Bronchial epithelial cell (primary cell): ENCODE data around the gene DFFB. TPM values are rescaled to one million over a fixed set of nuclear protein-coding genes. Genes with fewer than 3 reads are reported as not detected.

Source experiments
- DNase-seq: peaks from one replicate; pipeline ENCODE4 v3.0.0-alpha.2; 2010; ENCODE audit warnings: low read depth
- FAIRE-seq: peaks from 2 replicates; lab custom pipeline; 2011; peaks lifted over from hg19 to GRCh38; lab: Jason Lieb, UNC
- H3K27me3 ChIP-seq: 2 replicates; pipeline ENCODE4 v1.5.1; 2011; ENCODE audit warnings: low read length; ENCODE audit not compliant: control insufficient read depth, insufficient read depth
- H3K36me3 ChIP-seq: 2 replicates; pipeline ENCODE4 v1.5.1; 2011; ENCODE audit warnings: low read length; ENCODE audit not compliant: control insufficient read depth, insufficient read depth
- H3K4me3 ChIP-seq: 2 replicates; pipeline ENCODE4 v1.5.1; 2011; ENCODE audit warnings: mild to moderate bottlenecking, low read depth, low read length, control low read depth
- CTCF ChIP-seq: IDR thresholded peaks from 2 replicates; pipeline ENCODE4 v1.5.1; 2011; ENCODE audit warnings: mild to moderate bottlenecking, moderate library complexity, low read length, control low read depth, inconsistent platforms; ENCODE audit not compliant: insufficient read depth, severe bottlenecking
- total RNA-seq: library from RNA; depleted of rRNA; stranded (reverse); fragments of >200 nt; gene quantifications from 2 replicates; pipeline ENCODE4 v1.2.1, GENCODE V29; 2014

Gene DFFB
- total RNA-seq, 1 donor from 2014 or later: 3.9 TPM

GRCh38 chr1:3906672-3907020 lies 49.4 kb downstream of the DFFB start:
- no peak for TF ChIP-seq CTCF

GRCh38 chr1:3907031-3907534 lies 49.8 kb downstream of the DFFB start:
- Histone ChIP-seq H3K36me3 (no peaks in the 10 kb centered on the region), H3K4me3 (no peak overlapping the region), H3K27me3 (no peaks in the 10 kb centered on the region)
- TF ChIP-seq CTCF: no peak
- FAIRE-seq (no peak), DNase-seq (no peak)

More at GRCh38 chr1:3906672-3907020, 49.4 kb downstream of the DFFB start:
- Histone ChIP-seq H3K27me3 (no peaks in the 10 kb centered on the region), H3K4me3 (no peak overlapping the region), H3K36me3 (no peaks in the 10 kb centered on the region)
- FAIRE-seq: no peak
- no peak for DNase-seq

GRCh38 chr1:3907621-3908165 lies 50.4 kb downstream of the DFFB start:
- DNase-seq (no peak), FAIRE-seq (no peak)
- H3K27me3 ChIP-seq: no peaks in the 10 kb centered on the region

GRCh38 chr1:3908886-3909517 lies 51.7 kb downstream of the DFFB start:
- H3K4me3 ChIP-seq: no peak overlapping the region
- H3K27me3 ChIP-seq: no peaks in the 10 kb centered on the region
- DNase-seq (no peak), FAIRE-seq (no peak)
- TF ChIP-seq CTCF: no peak
- H3K36me3 ChIP-seq: no peaks in the 10 kb centered on the region

More at GRCh38 chr1:3907621-3908165, 50.4 kb downstream of the DFFB start:
- Histone ChIP-seq H3K4me3 (no peak overlapping the region), H3K36me3 (no peaks in the 10 kb centered on the region)
- TF ChIP-seq CTCF: no peak

GRCh38 chr1:3909615-3910014 lies 52.3 kb downstream of the DFFB start:
- DNase-seq (no peak), FAIRE-seq (no peak)
- no peak overlapping the region for H3K4me3 ChIP-seq
- no peak for TF ChIP-seq CTCF
- H3K27me3 ChIP-seq: no peaks in the 10 kb centered on the region
- no peaks in the 10 kb centered on the region for H3K36me3 ChIP-seq
